ENCODE measurements around the gene SAT2.
"Not testable (repeated sequence)": the region's sequence is repeated elsewhere in the genome, so short reads cannot be mapped to it uniquely, and the experiment has no call there.

SAT2 gene

GRCh38 chr17:7627250-7628121, at the start of gene SAT2:
SAT2 (minus strand) TSS chr17:7627821; CDS start chr17:7627635, 186 bp downstream.
- DNase-seq (ENCODE audit: low read depth in 2 of 2) = peak; percentile 73 to 85

- no peak for DNase-seq (ENCODE audit: low read depth in 2 of 2)
Measured at GRCh38 chr17:7676533-7676932, 48.9 kb upstream of the SAT2 start.

GRCh38 chr17:7674934-7675333, 47.3 kb upstream of the SAT2 start:
- no peak for DNase-seq (ENCODE audit: low read depth in 2 of 2)

GRCh38 chr17:7673239-7673638, 45.6 kb upstream of the SAT2 start:
- peak; percentile 28 to 53 for DNase-seq (ENCODE audit: low read depth in 2 of 2)

- DNase-seq (ENCODE audit: low read depth in 2 of 2) = no peak
Measured at GRCh38 chr17:7668482-7668881, 40.9 kb upstream of the SAT2 start.

- DNase-seq (ENCODE audit: low read depth in 2 of 2) = no peak
Measured at GRCh38 chr17:7667656-7668406, 40.2 kb upstream of the SAT2 start.

- DNase-seq (ENCODE audit: low read depth in 2 of 2) = no peak
Measured at GRCh38 chr17:7656958-7657609, 29.5 kb upstream of the SAT2 start.

GRCh38 chr17:7655541-7655840, 27.9 kb upstream of the SAT2 start:
- no peak for DNase-seq (ENCODE audit: low read depth in 2 of 2)

- no peak for DNase-seq (ENCODE audit: low read depth in 2 of 2)
Measured at GRCh38 chr17:7654832-7655540, 27.4 kb upstream of the SAT2 start.

- DNase-seq (ENCODE audit: low read depth in 2 of 2) = no peak
Measured at GRCh38 chr17:7652388-7653356, 25.1 kb upstream of the SAT2 start.

GRCh38 chr17:7651665-7652387, 24.2 kb upstream of the SAT2 start:
- no peak for DNase-seq (ENCODE audit: low read depth in 2 of 2)

- DNase-seq (ENCODE audit: low read depth in 2 of 2) = no peak
Measured at GRCh38 chr17:7651097-7651664, 23.6 kb upstream of the SAT2 start.

- peak; percentile 55 to 62 for DNase-seq (ENCODE audit: low read depth in 2 of 2)
Measured at GRCh38 chr17:7650509-7651096, 23.0 kb upstream of the SAT2 start, which contains the start of gene ATP1B2. ATP1B2 (plus strand) TSS chr17:7650926; CDS start chr17:7651519, 593 bp downstream.

- DNase-seq (ENCODE audit: low read depth in 2 of 2) = no peak
Measured at GRCh38 chr17:7647018-7647417, 19.4 kb upstream of the SAT2 start.

GRCh38 chr17:7646457-7646856, 18.8 kb upstream of the SAT2 start:
- DNase-seq (ENCODE audit: low read depth in 2 of 2) = no peak

- no peak for DNase-seq (ENCODE audit: low read depth in 2 of 2)
Measured at GRCh38 chr17:7644775-7645174, 17.2 kb upstream of the SAT2 start.

GRCh38 chr17:7641635-7642034, 14.0 kb upstream of the SAT2 start:
- not testable (repeated sequence) for DNase-seq (ENCODE audit: low read depth in 2 of 2)

GRCh38 chr17:7640783-7641182, 13.2 kb upstream of the SAT2 start:
- no peak for DNase-seq (ENCODE audit: low read depth in 2 of 2)

GRCh38 chr17:7636163-7636562, 8.5 kb upstream of the SAT2 start:
- DNase-seq (ENCODE audit: low read depth in 2 of 2) = no peak

All from stimulated activated CD4-positive, alpha-beta T cell treated with anti-CD3 and anti-CD28 coated beads, Interleukin-4, amount 100 ng/mL, for 48 hours (primary cell).